Neural cell (in vitro differentiated cells): ENCODE measurements around the gene HIPK1. TPM values are rescaled to one million over a fixed set of nuclear protein-coding genes. Genes with fewer than 3 reads are reported as not detected.

Experiments
- H2AFZ ChIP-seq: fragments of 200-600, 300-800 bp; sonication (generic), shearing (Covaris generic); 2 replicates; pipeline ENCODE4 v1.6.0; 2014; ENCODE audit warnings: low read depth, mild to moderate bottlenecking, antibody characterized with exemption, low read length, moderate library complexity
- H3F3A ChIP-seq: fragments of 200-600 bp; shearing (Covaris generic); 2 replicates; pipeline ENCODE4 v1.6.1; 2016; ENCODE audit warnings: mild to moderate bottlenecking, moderate library complexity, mixed read lengths, antibody characterized with exemption, low read length; ENCODE audit not compliant: insufficient read depth, poor library complexity, severe bottlenecking
- H3K27ac ChIP-seq: fragments of 200-600, 300-800 bp; sonication (generic), shearing (Covaris generic); 2 replicates; pipeline ENCODE4 v1.5.1; 2014; ENCODE audit warnings: mild to moderate bottlenecking, low read length, moderate library complexity
- H3K27me3 ChIP-seq: fragments of 300-800, 200-600 bp; sonication (generic), shearing (Covaris generic); 2 replicates; pipeline ENCODE4 v1.6.0; 2014; ENCODE audit warnings: mild to moderate bottlenecking, low read depth, low read length, moderate library complexity; ENCODE audit not compliant: insufficient read depth
- H3K36me3 ChIP-seq: fragments of 300-800, 200-600 bp; sonication (generic), shearing (Covaris generic); 2 replicates; pipeline ENCODE4 v1.5.1; 2014; ENCODE audit warnings: mild to moderate bottlenecking, antibody characterized with exemption, low read length, moderate library complexity; ENCODE audit not compliant: insufficient read depth
- H3K4me2 ChIP-seq: fragments of 300-800, 200-600 bp; sonication (generic), shearing (Covaris generic); 2 replicates; pipeline ENCODE4 v1.6.0; 2014; ENCODE audit warnings: mild to moderate bottlenecking, low read length
- H3K4me3 ChIP-seq: fragments of 300-800, 200-600 bp; sonication (generic), shearing (Covaris generic); 2 replicates; pipeline ENCODE4 v1.5.1; 2014; ENCODE audit warnings: mild to moderate bottlenecking, low read length, moderate library complexity
- H3K79me2 ChIP-seq: fragments of 200-600 bp; shearing (Covaris generic); replicated peaks from 2 replicates; pipeline ENCODE4 v1.6.0; 2014; ENCODE audit warnings: mild to moderate bottlenecking, low read length, moderate library complexity; ENCODE audit not compliant: insufficient read depth
- H3K9ac ChIP-seq: fragments of 300-800, 200-600 bp; sonication (generic), shearing (Covaris generic); 2 replicates; pipeline ENCODE4 v1.6.1; 2016; ENCODE audit warnings: mild to moderate bottlenecking, low read length, mixed read lengths
- H3K9me2 ChIP-seq: fragments of 200-600 bp; shearing (Covaris generic); 2 replicates; pipeline ENCODE4 v1.6.1; 2016; ENCODE audit warnings: mild to moderate bottlenecking, low read length, mixed read lengths; ENCODE audit not compliant: insufficient read depth
- H3K9me3 ChIP-seq: fragments of 200-600, 300-800 bp; sonication (generic), shearing (Covaris generic); 2 replicates; pipeline ENCODE4 v1.6.1; 2016; ENCODE audit warnings: mild to moderate bottlenecking, mixed run types, low read length, moderate library complexity, mixed read lengths
- H4K20me1 ChIP-seq: fragments of 200-600 bp; shearing (Covaris generic); 2 replicates; pipeline ENCODE4 v1.6.1; 2016; ENCODE audit warnings: mild to moderate bottlenecking, mixed run types; ENCODE audit not compliant: insufficient read depth
- EP300 ChIP-seq: fragments of 450-650 bp; conservative IDR thresholded peaks from 2 replicates; pipeline ENCODE4 v1.6.1; 2014; ENCODE audit warnings: antibody characterized with exemption, mild to moderate bottlenecking, moderate library complexity; ENCODE audit not compliant: poor library complexity, severe bottlenecking
- EZH2 ChIP-seq: fragments of 200-600, 300-800 bp; shearing (Covaris generic), sonication (generic); IDR thresholded peaks from 2 replicates; pipeline ENCODE4 v1.6.1; 2014; ENCODE audit warnings: antibody characterized with exemption, low read length, borderline replicate concordance, mild to moderate bottlenecking; ENCODE audit not compliant: insufficient read depth, poor library complexity, severe bottlenecking
- MXI1 ChIP-seq: fragments of 450-650 bp; conservative IDR thresholded peaks from 2 replicates; pipeline ENCODE4 v1.6.1; 2014; ENCODE audit warnings: antibody characterized with exemption, mild to moderate bottlenecking; ENCODE audit not compliant: poor library complexity, severe bottlenecking
- POLR2AphosphoS5 ChIP-seq: IDR thresholded peaks from 2 replicates; pipeline ENCODE4 v1.6.1; 2012
- RAD21 ChIP-seq: fragments of 450-650 bp; conservative IDR thresholded peaks from 2 replicates; pipeline ENCODE4 v1.6.1; 2014; ENCODE audit warnings: antibody characterized with exemption, mild to moderate bottlenecking, moderate library complexity
- SMC3 ChIP-seq: fragments of 450-650 bp; conservative IDR thresholded peaks from 2 replicates; pipeline ENCODE4 v1.6.1; 2014; ENCODE audit warnings: antibody characterized with exemption, mild to moderate bottlenecking, moderate library complexity; ENCODE audit not compliant: poor library complexity
- TAF1 ChIP-seq: IDR thresholded peaks from 2 replicates; pipeline ENCODE4 v1.6.1; 2012; ENCODE audit warnings: low read depth
- polyA plus RNA-seq: library from polyadenylated mRNA; depleted of rRNA; stranded (reverse); fragments of >200 nt; gene quantifications from 2 replicates; pipeline ENCODE4 v1.2.3, GENCODE V29; 2014
- TF ChIP-seq, protein P1 (sequence below): IDR thresholded peaks from 2 replicates; pipeline ENCODE4 v1.6.1; 2012; ENCODE audit warnings: borderline replicate concordance
- TF ChIP-seq, protein P2 (sequence below): fragments of 450-650 bp; IDR thresholded peaks from 2 replicates; pipeline ENCODE4 v1.5.1; 2014; ENCODE audit warnings: antibody characterized with exemption, mild to moderate bottlenecking, moderate library complexity; ENCODE audit not compliant: poor library complexity, severe bottlenecking

HIPK1 gene
- polyA plus RNA-seq, 1 donor from 2014 or later, result 22.9 TPM

DNA sequence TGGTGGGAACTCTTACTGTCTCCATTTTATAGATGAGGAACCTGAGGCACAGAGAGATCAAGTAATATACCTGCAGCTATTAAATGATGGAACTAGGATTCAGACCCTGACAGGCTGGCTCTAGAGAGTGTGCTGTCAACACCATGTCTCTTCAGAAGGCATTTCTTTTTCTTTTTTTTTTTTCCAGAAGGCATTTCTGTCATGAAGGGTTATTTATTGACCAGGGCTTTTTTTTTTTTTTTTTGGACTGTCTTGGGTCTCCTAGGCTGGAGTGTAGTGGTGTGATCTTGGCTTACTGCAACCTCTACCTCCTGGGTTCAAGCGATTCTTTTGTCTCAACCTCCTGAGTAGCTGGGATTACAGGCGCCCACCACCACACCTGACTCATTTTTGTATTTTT is 22.6 kb downstream of the HIPK1 start:
- no peaks in the 10 kb centered on the region for H3K9me2 ChIP-seq
- H3K79me2 ChIP-seq, result no peaks in the 10 kb centered on the region
- TF ChIP-seq MXI1 (no peak), SMC3 (no peak), POLR2AphosphoS5 (no peak), RAD21 (no peak), EZH2 (no peak), EP300 (no peak), TAF1 (no peak)
- TF ChIP-seq, protein P1, sequence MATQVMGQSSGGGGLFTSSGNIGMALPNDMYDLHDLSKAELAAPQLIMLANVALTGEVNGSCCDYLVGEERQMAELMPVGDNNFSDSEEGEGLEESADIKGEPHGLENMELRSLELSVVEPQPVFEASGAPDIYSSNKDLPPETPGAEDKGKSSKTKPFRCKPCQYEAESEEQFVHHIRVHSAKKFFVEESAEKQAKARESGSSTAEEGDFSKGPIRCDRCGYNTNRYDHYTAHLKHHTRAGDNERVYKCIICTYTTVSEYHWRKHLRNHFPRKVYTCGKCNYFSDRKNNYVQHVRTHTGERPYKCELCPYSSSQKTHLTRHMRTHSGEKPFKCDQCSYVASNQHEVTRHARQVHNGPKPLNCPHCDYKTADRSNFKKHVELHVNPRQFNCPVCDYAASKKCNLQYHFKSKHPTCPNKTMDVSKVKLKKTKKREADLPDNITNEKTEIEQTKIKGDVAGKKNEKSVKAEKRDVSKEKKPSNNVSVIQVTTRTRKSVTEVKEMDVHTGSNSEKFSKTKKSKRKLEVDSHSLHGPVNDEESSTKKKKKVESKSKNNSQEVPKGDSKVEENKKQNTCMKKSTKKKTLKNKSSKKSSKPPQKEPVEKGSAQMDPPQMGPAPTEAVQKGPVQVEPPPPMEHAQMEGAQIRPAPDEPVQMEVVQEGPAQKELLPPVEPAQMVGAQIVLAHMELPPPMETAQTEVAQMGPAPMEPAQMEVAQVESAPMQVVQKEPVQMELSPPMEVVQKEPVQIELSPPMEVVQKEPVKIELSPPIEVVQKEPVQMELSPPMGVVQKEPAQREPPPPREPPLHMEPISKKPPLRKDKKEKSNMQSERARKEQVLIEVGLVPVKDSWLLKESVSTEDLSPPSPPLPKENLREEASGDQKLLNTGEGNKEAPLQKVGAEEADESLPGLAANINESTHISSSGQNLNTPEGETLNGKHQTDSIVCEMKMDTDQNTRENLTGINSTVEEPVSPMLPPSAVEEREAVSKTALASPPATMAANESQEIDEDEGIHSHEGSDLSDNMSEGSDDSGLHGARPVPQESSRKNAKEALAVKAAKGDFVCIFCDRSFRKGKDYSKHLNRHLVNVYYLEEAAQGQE, result no peak
- no peak overlapping the region for H3K9ac ChIP-seq
- H2AFZ ChIP-seq, result no peak overlapping the region
- H3K9me3 ChIP-seq, result no peaks in the 10 kb centered on the region
- H3K4me3 ChIP-seq, result no peak overlapping the region
- H3K27ac ChIP-seq, result no peak overlapping the region
- H3F3A ChIP-seq, result no peaks in the 10 kb centered on the region
- H3K27me3 ChIP-seq, result no peaks in the 10 kb centered on the region
- no peaks in the 10 kb centered on the region for H4K20me1 ChIP-seq
- H3K4me2 ChIP-seq, result no peak overlapping the region
- peaks cover 4% of the 10 kb centered on the region for H3K36me3 ChIP-seq

DNA sequence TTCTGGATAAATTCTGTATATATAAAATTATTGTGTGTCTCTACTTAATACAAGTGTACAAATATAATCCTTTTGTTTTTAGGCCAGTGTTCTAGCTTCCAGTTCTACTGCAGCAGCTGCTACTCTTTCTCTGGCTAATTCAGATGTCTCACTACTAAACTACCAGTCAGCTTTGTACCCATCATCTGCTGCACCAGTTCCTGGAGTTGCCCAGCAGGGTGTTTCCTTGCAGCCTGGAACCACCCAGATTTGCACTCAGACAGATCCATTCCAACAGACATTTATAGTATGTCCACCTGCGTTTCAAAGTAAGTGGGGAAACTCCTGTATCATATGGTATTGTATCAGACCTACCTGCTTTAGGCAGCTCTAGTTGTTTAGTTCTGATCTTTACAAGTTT is 28.9 kb downstream of the HIPK1 start:
- peaks cover 4% of the 10 kb centered on the region for H3K36me3 ChIP-seq
- H3K27me3 ChIP-seq, result no peaks in the 10 kb centered on the region
- no peaks in the 10 kb centered on the region for H3K9me2 ChIP-seq
- H3K4me2 ChIP-seq, result no peak overlapping the region
- H3K27ac ChIP-seq, result no peak overlapping the region
- no peak for TF ChIP-seq SMC3
- TF ChIP-seq MXI1, result no peak
- no peak for TF ChIP-seq EZH2
- TF ChIP-seq EP300, result no peak
- TF ChIP-seq, protein P1, result no peak
- no peak for TF ChIP-seq RAD21
- TF ChIP-seq POLR2AphosphoS5, result no peak
- TF ChIP-seq, protein P2, sequence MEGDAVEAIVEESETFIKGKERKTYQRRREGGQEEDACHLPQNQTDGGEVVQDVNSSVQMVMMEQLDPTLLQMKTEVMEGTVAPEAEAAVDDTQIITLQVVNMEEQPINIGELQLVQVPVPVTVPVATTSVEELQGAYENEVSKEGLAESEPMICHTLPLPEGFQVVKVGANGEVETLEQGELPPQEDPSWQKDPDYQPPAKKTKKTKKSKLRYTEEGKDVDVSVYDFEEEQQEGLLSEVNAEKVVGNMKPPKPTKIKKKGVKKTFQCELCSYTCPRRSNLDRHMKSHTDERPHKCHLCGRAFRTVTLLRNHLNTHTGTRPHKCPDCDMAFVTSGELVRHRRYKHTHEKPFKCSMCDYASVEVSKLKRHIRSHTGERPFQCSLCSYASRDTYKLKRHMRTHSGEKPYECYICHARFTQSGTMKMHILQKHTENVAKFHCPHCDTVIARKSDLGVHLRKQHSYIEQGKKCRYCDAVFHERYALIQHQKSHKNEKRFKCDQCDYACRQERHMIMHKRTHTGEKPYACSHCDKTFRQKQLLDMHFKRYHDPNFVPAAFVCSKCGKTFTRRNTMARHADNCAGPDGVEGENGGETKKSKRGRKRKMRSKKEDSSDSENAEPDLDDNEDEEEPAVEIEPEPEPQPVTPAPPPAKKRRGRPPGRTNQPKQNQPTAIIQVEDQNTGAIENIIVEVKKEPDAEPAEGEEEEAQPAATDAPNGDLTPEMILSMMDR, result no peak
- no peak for TF ChIP-seq TAF1
- H3K79me2 ChIP-seq, result no peaks in the 10 kb centered on the region
- no peaks in the 10 kb centered on the region for H3F3A ChIP-seq
- H3K9ac ChIP-seq, result no peak overlapping the region
- H3K4me3 ChIP-seq, result no peak overlapping the region
- H4K20me1 ChIP-seq, result no peaks in the 10 kb centered on the region
- no peak overlapping the region for H2AFZ ChIP-seq
- H3K9me3 ChIP-seq, result no peaks in the 10 kb centered on the region
